Gastroesophageal sphincter (tissue), 3 donors: ENCODE results near the gene CKS1B.

Experiments
- EP300 ChIP-seq: sonication (generic); formaldehyde crosslinking; IDR thresholded peaks from one replicate; pipeline ENCODE4 v1.6.1; 2017; ENCODE audit warnings: antibody characterized with exemption, mild to moderate bottlenecking
- POLR2A ChIP-seq, 2 donors: fragments of 450-650 bp; IDR thresholded peaks; one replicate each; pipeline ENCODE4 v1.6.1; 2017; ENCODE audit warnings: antibody characterized with exemption in 2 of 2, mild to moderate bottlenecking in 2 of 2, moderate library complexity in 1 of 2
- POLR2AphosphoS5 ChIP-seq: sonication (generic); formaldehyde crosslinking; IDR thresholded peaks from one replicate; pipeline ENCODE4 v1.6.1; 2017; ENCODE audit warnings: antibody characterized with exemption
- TF ChIP-seq, protein P1 (sequence below), 4 experiments: fragments of 200-600 bp in 2 of 4; fragments of 450-650 bp in 2 of 4; sonication (generic) in 1 of 4; IDR thresholded peaks; one replicate each; pipeline ENCODE4 v1.5.1; 2017 to 2019; ENCODE audit warnings: antibody characterized with exemption in 4 of 4, mild to moderate bottlenecking in 2 of 4, moderate library complexity in 2 of 4

- TF ChIP-seq, protein P1, sequence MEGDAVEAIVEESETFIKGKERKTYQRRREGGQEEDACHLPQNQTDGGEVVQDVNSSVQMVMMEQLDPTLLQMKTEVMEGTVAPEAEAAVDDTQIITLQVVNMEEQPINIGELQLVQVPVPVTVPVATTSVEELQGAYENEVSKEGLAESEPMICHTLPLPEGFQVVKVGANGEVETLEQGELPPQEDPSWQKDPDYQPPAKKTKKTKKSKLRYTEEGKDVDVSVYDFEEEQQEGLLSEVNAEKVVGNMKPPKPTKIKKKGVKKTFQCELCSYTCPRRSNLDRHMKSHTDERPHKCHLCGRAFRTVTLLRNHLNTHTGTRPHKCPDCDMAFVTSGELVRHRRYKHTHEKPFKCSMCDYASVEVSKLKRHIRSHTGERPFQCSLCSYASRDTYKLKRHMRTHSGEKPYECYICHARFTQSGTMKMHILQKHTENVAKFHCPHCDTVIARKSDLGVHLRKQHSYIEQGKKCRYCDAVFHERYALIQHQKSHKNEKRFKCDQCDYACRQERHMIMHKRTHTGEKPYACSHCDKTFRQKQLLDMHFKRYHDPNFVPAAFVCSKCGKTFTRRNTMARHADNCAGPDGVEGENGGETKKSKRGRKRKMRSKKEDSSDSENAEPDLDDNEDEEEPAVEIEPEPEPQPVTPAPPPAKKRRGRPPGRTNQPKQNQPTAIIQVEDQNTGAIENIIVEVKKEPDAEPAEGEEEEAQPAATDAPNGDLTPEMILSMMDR (IDR thresholded peaks at IDR 0.05) = no peak
- no peak for TF ChIP-seq POLR2A (IDR thresholded peaks at IDR 0.05)
- no peak for TF ChIP-seq EP300
- no peak for TF ChIP-seq POLR2AphosphoS5
Measured at GRCh38 chr1:154988058-154988954, 13.8 kb downstream of the CKS1B start.
